Adipocyte (in vitro differentiated cells): ENCODE results near the gene CCL17.
A peak's percentile ranks its signal among the peaks of the same experiment; 100 is the strongest.
"Not testable (repeated sequence)": the region's sequence is repeated elsewhere in the genome, so short reads cannot be mapped to it uniquely, and the experiment has no call there.

Experiments used
- DNase-seq: peaks from one replicate; pipeline ENCODE4 v3.0.0-alpha.2; 2015; ENCODE audit warnings: low read depth
- H3K27me3 ChIP-seq: replicated peaks from 2 replicates; pipeline ENCODE4 v1.7.0; 2013; ENCODE audit warnings: mild to moderate bottlenecking, low read length, moderate library complexity; ENCODE audit not compliant: control insufficient read depth, insufficient read depth
- H3K36me3 ChIP-seq: 2 replicates; pipeline ENCODE4 v1.7.0; 2013; ENCODE audit warnings: low read length, mild to moderate bottlenecking, moderate library complexity; ENCODE audit not compliant: control insufficient read depth, insufficient read depth, severe bottlenecking
- H3K4me1 ChIP-seq: 2 replicates; pipeline ENCODE4 v1.7.0; 2013; ENCODE audit warnings: mild to moderate bottlenecking, low read length, moderate library complexity; ENCODE audit not compliant: control insufficient read depth, insufficient read depth
- H3K4me3 ChIP-seq: 2 replicates; pipeline ENCODE4 v1.7.0; 2013; ENCODE audit warnings: mild to moderate bottlenecking, low read length, moderate library complexity
- H3K9ac ChIP-seq: 2 replicates; pipeline ENCODE4 v1.7.0; 2013; ENCODE audit warnings: mild to moderate bottlenecking, low read length, moderate library complexity
- H3K9me3 ChIP-seq: 2 replicates; pipeline ENCODE4 v1.7.0; 2013; ENCODE audit warnings: mild to moderate bottlenecking, low read length, moderate library complexity; ENCODE audit not compliant: control insufficient read depth

Gene CCL17

DNA sequence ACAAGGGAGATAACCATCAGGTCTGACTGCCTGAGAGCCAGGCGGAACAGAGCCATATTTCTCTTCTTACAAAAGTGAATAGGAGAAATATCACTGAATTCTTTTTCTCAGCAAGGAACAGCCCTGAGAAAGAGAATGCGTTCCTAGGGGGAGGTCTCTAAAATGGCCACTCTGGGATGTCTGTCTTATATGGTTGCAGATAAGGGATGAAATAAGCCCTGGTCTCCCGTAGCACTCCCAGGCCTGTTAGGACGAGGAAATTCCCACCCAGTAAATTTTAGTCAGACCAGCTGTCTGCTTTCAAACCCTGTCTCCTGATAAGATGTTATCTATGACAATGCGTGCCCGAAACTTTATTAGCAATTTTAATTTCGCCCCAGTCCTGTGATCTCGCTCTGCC lies 35.4 kb downstream of the CCL17 start:
- H3K4me1 ChIP-seq, DNase-seq, H3K9ac ChIP-seq, H3K27me3 ChIP-seq, H3K9me3 ChIP-seq, H3K4me3 ChIP-seq: not testable (repeated sequence)
- H3K36me3 ChIP-seq: peaks cover 59% of the 10 kb centered on the region

DNA sequence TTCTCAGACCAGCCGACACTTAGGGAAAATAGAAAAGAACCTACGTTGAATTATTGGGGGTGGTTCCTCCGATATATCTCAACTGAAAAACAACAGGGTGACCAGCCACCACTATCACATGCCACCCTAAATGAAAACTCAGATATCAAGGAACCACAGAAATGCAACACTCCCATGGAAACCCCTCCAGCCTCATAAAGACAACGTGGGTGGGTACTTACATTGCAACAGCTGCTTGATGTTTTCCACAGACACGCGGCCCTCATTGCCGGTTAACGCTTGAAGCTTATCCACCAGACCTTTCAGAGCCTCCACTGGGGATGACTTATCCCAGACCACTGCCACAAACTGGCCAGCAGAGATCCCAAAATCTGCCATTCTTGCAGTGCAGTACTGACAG lies 36.0 kb downstream of the CCL17 start:
- not testable (repeated sequence) for H3K9ac ChIP-seq, H3K9me3 ChIP-seq, H3K4me3 ChIP-seq, H3K27me3 ChIP-seq, DNase-seq, H3K4me1 ChIP-seq
- peaks cover 53% of the 10 kb centered on the region for H3K36me3 ChIP-seq

DNA sequence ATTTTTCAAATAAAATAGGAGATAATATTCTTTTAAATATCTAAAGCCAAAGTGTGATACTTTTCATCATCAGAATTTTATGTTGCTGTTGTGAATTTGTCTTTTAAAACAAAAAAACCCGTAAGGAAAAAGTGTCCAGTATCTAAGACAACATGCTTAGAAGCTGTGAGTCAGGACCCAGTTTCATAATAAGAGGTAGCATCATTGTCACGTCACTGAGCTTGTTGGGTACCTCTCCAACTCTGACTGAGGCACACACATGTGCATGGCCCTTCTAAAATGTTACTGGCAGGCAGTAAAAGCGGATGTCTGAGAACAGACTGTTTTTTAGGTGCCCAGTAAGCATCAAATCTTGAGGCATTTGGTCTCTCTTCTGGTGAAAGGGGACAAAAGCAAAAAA lies 40.1 kb downstream of the CCL17 start:
- Histone ChIP-seq H3K9ac (peak overlapping the region; percentile 29), H3K36me3 (peaks cover 15% of the 10 kb centered on the region), H3K4me1 (peaks cover 22% of the 10 kb centered on the region), H3K4me3 (no peak overlapping the region), H3K27me3 (no peaks in the 10 kb centered on the region), H3K9me3 (no peaks in the 10 kb centered on the region)
- no peak for DNase-seq

DNA sequence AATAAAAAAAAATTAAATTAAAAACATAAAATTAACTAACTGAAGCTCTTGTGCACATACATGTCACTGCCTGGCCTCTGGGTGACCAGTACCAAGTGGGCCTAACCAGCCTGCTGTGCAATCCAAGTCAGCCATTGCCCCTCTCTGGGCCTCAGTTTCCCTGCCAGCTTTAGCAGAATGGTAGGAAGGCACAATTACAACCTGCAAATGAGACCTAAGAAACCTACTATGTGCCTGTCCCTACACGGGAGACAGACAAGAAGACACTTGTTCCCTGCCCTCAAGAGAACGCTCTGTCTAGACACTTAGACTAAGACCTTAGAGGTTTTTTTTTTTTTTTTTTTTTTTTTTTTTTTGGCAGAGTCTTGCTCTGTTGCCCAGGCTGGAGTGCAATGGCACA lies 40.9 kb downstream of the CCL17 start:
- Histone ChIP-seq H3K36me3 (peaks cover 7% of the 10 kb centered on the region), H3K27me3 (no peaks in the 10 kb centered on the region), H3K4me1 (peaks cover 22% of the 10 kb centered on the region), H3K4me3 (no peak overlapping the region), H3K9ac (no peak overlapping the region), H3K9me3 (no peaks in the 10 kb centered on the region)
- DNase-seq: no peak

DNA sequence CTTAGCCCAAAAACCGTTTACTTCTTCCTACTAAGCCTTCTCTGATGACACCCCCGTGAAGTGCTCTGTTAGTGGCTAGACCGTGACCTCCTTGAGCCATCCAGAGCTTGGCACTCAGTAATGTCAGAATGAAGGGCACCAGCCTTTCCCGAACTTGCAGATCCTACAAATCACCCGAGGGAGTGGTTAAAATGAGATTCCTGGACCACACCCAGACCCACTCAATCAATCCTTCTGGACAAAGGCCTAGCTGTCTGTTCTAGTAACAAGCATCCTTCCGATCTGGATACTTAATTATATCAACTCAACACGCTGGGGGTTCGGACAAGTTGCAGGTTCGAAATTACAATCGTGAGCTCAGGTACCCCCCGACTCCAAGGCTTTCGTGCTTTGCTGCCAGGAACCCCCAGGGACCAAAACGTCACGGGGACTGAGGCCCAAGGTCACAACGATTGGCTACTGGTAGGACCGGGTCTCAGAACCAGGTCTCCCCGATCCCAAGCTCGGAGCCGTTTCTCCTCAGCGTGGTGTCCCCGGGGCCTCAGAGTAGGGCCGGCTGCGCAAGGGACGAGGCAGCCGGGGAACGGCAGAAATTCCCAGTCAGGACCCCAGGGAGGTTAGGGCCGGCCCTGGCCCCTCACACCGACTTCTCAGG lies 42.1 kb downstream of the CCL17 start:
- H3K36me3 ChIP-seq: peaks cover 7% of the 10 kb centered on the region
- no peaks in the 10 kb centered on the region for H3K9me3 ChIP-seq
- peak overlapping the region; percentile 98 for H3K9ac ChIP-seq
- peak; percentile 69 for DNase-seq
- no peaks in the 10 kb centered on the region for H3K27me3 ChIP-seq
- peak overlapping the region; percentile 85 for H3K4me3 ChIP-seq
- peaks cover 27% of the 10 kb centered on the region for H3K4me1 ChIP-seq

DNA sequence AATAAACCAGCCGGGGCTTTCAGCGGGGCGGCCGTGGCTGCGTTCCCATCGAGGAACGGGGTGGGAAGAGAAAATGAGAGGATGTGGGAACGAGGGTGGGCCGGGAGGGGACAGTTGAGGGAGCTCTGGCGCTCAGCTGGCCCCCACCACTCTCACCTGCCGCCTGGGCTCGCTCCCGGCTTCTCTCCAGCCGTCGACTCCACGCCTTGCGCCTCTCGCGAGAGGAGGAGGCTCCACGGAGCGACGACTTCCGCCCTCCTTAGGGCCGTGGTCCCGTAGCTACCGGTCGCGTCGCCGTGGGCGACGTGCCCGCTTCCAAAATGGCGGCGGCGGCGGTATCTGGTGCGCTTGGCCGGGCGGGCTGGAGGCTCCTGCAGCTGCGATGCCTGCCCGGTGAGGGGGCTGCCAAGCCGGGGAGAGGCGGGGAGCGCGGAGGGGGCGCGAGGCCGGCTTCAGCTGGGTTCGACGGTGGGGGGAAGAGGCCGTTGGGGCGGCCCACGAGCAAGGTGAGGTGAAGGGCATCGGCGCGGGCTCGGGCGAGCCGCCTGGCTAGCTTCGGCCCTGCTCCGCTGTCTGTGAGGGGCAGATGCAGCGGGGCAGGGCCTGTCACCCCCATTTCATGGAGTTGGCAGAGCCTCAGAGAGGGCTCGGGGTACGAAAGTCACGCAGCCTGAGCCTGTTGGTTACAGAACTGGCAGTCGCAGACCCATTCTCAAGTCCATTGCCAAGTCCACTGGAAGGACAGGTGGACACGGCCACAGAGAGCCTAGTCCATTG lies 42.8 kb downstream of the CCL17 start, which contains the start of the genes CIAPIN1 and COQ9:
CIAPIN1 (minus strand) TSS at position 200 of the 777 bp plus-strand sequence. CDS start 6,457 bp downstream, outside the sequence.
COQ9 (plus strand) TSS at position 294 of the 777 bp plus-strand sequence; CDS start at position 321, 27 bp downstream.
- Histone ChIP-seq H3K36me3 (peaks cover 12% of the 10 kb centered on the region), H3K27me3 (no peaks in the 10 kb centered on the region), H3K4me3 (peak within 1 kb of the TSS; percentile 85), H3K4me1 (peaks cover 34% of the 10 kb centered on the region), H3K9me3 (no peaks in the 10 kb centered on the region), H3K9ac (peak within 1 kb of the TSS; percentile 98)
- peak; percentile 98 for DNase-seq

DNA sequence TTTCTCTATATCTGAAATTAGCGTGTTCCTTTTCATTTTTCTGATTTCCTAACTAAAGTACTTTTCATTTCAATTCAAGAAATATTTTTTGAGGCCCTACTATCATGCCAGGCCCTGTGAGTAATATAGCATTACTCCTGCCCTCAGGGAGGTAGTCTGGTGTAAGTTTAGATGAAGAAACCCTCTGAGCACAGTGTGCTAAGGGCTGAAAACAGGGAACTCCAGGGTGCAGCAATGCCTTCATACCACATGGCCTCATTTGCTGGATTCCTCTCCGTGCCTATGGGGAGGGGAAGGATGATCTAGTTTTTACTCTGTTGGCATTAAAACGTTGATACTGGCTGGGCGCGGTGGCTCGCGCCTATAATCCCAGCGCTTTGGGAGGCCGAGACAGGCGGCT lies 47.5 kb downstream of the CCL17 start:
- Histone ChIP-seq H3K9me3 (no peaks in the 10 kb centered on the region), H3K4me3 (no peak overlapping the region), H3K9ac (no peak overlapping the region), H3K27me3 (no peaks in the 10 kb centered on the region), H3K36me3 (peaks cover 50% of the 10 kb centered on the region), H3K4me1 (peaks cover 29% of the 10 kb centered on the region)
- no peak for DNase-seq

DNA sequence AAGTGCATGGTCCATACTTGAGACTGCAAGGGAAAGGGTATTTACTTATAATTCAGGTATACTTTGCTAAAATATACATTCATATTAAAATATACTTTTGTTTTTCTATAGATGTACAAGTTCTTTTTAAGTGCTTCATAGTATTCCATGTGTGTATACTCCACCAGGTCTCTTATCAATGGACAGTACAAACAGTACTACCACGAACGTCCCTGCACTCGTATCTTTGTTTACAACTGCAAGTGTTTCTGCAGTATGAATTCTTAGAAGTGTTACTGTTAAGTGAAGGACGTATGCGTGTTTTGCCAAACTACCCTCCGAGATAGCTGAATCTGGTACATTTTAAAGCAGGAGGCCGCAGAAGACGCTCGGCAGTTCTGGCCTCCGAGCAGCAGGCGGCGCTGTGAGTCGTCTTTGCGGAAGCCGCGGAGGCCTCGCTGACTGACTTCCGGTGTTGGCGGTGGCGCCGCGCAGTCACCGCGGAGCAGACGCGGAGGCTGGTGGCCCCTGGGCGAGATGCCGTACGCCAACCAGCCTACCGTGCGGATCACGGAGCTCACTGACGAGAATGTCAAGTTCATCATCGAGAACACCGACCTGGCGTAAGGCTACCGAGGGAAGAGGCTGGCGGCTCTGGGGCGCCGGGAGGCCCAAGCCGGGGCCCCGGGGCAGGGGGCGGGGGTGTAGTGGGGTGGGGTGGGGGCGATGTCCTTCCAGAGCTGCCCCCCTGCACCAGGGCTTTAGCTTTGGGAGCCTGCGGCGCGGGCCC lies 57.8 kb downstream of the CCL17 start, which contains the start of gene POLR2C:
POLR2C (plus strand) TSS at position 471 of the 769 bp plus-strand sequence; CDS start at position 517, 46 bp downstream.
- Histone ChIP-seq H3K9me3 (no peaks in the 10 kb centered on the region), H3K9ac (peak within 1 kb of the TSS; percentile 93), H3K4me3 (peak within 1 kb of the TSS; percentile 95), H3K36me3 (peaks cover 70% of the 10 kb centered on the region), H3K4me1 (peaks cover 12% of the 10 kb centered on the region), H3K27me3 (no peaks in the 10 kb centered on the region)
- DNase-seq: peak; percentile 94

DNA sequence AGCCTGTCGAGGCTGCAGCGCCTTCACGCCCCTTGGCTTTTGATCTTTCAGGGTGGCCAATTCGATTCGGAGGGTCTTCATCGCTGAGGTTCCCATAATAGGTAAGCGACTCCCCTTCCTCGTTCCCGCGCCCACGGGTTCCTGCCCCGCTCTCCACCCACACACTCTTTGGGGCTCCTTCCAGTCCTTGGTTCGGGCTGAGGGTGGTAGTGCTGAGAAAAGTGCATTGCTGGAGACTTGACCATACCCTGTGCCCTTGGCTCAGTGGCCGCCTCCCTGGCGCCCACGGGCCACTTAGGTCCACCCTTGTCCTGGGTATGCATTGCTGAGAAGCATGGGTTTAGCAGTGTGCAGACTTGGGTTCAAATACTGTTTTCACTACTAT lies 58.4 kb downstream of the CCL17 start:
- Histone ChIP-seq H3K4me1 (peaks cover 12% of the 10 kb centered on the region), H3K36me3 (peaks cover 69% of the 10 kb centered on the region), H3K9me3 (no peaks in the 10 kb centered on the region), H3K4me3 (peak overlapping the region; percentile 95), H3K9ac (peak overlapping the region; percentile 93), H3K27me3 (no peaks in the 10 kb centered on the region)
- peak; percentile 39 for DNase-seq

DNA sequence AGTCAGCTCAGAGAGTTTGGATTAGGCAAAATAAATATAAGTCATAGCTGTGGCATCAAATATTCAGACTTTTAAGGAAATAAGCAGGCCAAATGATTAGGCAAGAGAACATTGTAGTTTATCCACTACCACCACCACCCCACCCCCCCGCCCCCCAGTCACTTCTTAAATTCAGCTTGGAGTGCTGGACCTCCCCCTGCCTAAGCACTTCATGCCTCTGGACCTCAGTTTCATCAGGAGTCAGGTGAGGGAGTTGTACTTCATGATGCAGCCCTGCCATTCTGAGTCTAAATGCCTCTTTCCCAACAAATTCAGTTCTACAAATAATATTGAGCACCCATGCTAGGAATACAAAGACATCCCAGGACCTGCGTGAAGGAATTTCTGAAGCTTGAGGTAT lies 60.0 kb downstream of the CCL17 start:
- peaks cover 12% of the 10 kb centered on the region for H3K4me1 ChIP-seq
- no peaks in the 10 kb centered on the region for H3K27me3 ChIP-seq
- H3K9ac ChIP-seq: no peak overlapping the region
- DNase-seq: no peak
- peaks cover 69% of the 10 kb centered on the region for H3K36me3 ChIP-seq
- no peak overlapping the region for H3K4me3 ChIP-seq
- no peaks in the 10 kb centered on the region for H3K9me3 ChIP-seq
